OCI-LY3 (cell line): ENCODE data around the gene CAPN8.

ENCODE experiments used
- CTCF ChIP-seq: fragments of 200-600, 300-600 bp; sonication (generic); IDR thresholded peaks from 2 replicates; pipeline ENCODE4 v1.5.1; 2014; ENCODE audit warnings: antibody characterized with exemption, low read length, low read depth
- EZH2phosphoT487 ChIP-seq: fragments of 200-600 bp; shearing (Covaris generic); IDR thresholded peaks from 2 replicates; pipeline ENCODE4 v1.6.1; 2018; ENCODE audit warnings: antibody characterized with exemption, mixed run types, low read depth

- no peak for TF ChIP-seq CTCF
- no peak for TF ChIP-seq EZH2phosphoT487
Measured at GRCh38 chr1:223553957-223554356, 111.5 kb downstream of the CAPN8 start.
